ENCODE results near the gene FGA.

FGA gene

DNA sequence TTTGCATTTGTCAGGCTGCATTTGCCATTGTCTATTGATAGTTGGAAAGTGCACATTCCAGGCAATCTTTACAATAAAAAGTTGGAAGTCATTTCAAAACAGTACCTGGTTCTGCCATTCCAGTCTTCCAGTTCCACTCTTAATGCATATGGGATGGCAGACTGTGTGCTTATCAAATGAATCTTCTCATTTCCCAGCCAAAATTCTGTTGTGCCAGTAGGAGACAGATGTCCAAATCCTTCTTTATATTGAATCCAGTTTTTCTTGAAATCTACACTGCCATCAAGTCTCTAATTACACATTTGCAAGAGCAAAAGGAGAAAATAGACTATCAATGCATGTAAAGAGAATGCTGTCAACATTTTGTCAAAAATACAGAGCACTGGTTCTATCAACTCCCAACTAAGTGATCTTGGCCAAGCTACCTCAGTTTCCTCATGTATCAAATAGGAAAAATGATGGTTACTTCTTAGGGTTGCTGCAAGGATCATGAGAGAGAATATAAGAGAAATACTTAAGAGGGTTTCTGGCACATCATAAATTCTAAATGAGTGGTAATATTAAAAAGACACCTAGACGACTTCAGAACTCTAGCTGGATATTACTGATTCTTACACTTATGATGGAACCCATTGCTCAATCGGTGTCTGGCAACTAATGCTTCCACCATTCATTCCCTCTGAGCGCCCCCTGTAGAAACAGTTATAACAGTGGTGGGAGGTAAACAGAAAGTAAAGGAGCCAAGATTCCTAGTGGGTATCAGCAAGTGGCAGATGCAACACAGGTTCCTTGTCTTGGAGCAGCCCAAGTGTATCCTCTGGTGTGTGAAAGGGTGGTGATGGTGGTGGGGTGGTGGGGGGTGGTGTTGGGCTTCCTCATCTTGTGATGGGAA lies 18.1 kb upstream of the FGA start:
- FAIRE-seq = no peak
- no peak for DNase-seq (ENCODE audit: insufficient read length, low spot score)
- TF ChIP-seq, protein P1, sequence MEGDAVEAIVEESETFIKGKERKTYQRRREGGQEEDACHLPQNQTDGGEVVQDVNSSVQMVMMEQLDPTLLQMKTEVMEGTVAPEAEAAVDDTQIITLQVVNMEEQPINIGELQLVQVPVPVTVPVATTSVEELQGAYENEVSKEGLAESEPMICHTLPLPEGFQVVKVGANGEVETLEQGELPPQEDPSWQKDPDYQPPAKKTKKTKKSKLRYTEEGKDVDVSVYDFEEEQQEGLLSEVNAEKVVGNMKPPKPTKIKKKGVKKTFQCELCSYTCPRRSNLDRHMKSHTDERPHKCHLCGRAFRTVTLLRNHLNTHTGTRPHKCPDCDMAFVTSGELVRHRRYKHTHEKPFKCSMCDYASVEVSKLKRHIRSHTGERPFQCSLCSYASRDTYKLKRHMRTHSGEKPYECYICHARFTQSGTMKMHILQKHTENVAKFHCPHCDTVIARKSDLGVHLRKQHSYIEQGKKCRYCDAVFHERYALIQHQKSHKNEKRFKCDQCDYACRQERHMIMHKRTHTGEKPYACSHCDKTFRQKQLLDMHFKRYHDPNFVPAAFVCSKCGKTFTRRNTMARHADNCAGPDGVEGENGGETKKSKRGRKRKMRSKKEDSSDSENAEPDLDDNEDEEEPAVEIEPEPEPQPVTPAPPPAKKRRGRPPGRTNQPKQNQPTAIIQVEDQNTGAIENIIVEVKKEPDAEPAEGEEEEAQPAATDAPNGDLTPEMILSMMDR (IDR thresholded peaks at IDR 0.05; ENCODE audit: insufficient read depth, missing control alignments) = no peak

DNA sequence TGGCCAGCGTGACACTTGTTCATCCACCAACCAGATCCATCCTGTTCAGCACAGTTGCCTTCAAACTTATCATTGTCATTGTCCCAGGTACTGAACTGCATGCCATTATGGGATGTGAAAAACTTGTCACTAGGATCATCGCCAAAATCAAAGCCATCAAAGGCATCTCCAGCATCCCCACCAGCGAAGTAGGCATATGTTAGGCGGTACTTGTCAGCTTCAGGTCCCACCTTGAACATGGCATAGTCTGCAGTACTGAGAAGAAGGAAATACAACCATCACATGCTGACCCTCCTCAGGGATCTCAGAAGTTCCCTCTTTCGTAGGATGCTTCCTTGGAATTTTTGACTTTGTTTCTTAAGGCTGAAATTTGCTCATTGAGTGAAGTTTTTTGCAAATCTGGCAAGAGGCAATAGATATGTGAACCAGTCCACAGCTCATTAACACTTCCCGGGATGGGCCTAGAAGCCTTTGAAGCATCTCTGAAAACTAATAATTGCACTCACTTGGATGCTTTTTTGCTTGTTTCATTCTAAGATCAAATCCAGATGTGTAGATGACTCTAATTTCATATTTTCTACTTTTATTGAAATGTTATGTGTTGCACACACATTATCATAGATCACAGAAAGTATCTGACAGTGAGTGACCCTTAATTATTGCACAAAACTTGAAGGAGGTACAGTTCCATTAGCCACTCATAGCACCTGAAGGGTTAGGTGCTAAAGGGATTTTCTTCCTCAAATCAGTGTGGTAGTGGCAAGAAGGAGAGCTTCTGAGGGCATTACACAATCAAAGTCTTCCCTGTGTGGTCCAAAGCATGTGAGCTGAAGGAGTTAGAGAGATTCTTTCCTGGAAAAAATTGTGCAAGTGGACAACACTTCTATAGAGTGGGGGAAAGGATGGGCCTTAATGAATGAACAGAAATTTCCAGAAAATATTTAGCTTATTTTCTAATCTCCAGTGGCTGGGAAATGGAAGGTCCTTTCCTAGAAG lies 16.5 kb upstream of the FGA start:
- no peak for FAIRE-seq
- TF ChIP-seq, protein P1 (IDR thresholded peaks at IDR 0.05; ENCODE audit: insufficient read depth, missing control alignments) = no peak
- no peak for DNase-seq (ENCODE audit: insufficient read length, low spot score)

DNA sequence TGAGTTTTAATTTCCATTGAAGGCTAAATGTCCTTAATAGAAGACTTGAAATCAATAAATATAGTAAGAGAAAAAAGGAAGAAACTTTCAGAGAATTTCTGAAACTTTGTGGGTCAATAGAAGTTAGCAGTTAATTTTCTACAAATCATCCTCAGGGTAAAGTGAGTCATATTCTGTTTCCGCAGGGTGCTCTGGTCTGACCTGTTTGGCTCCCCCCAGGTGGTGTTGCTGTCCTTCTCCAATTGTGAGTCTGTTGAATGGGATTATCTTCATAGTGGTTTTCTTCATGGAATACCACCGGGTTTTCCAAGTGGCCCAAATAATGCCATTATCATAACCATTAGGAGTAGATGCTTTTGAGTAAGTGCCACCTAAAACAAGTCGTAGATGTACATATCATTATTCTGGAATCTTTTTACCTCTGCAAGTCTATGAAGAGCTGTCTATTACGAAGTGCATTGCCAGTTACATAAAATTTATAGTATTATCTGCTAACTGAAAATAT lies 14.2 kb upstream of the FGA start:
- DNase-seq (ENCODE audit: insufficient read length, low spot score) (no peak), FAIRE-seq (no peak)

GRCh38 chr4:154603033-154603943 lies 12.7 kb upstream of the FGA start:
- DNase-seq (ENCODE audit: insufficient read length, low spot score) (no peak), FAIRE-seq (no peak)
- TF ChIP-seq, protein P1 (IDR thresholded peaks at IDR 0.05; ENCODE audit: insufficient read depth, missing control alignments) = no peak

More for the DNA sequence above, 14.2 kb upstream of the FGA start:
- TF ChIP-seq, protein P1 (IDR thresholded peaks at IDR 0.05; ENCODE audit: insufficient read depth, missing control alignments) = no peak

DNA sequence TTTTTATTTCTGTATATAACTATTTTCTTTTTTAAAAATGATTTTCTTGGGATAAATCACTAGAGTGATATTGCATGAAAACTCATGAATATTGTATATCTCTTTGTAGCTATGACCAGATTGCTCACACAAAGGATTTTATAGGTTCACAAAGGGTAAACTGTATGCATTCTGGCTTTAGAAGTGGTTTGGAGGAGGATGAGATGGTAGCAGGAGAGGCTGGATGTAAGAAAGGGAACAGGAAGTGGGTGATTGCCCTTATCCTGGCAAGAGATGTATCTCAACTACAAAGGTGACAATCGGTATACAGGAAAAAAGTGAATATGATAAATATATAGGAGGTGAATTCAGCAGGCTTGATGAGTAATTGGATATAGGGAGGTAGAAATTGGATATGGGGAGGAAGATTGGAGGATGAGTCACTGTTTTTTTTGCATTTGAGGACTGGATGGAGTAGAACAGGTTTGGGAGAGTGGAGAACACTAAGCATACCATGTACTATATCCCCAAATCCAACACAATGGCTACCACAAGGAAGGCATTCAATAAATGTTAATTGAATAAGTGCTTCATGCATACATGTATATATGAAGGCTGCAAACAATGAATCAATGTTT lies 12.0 kb upstream of the FGA start:
- TF ChIP-seq, protein P1 (IDR thresholded peaks at IDR 0.05; ENCODE audit: insufficient read depth, missing control alignments) = no peak
- FAIRE-seq (no peak), DNase-seq (ENCODE audit: insufficient read length, low spot score) (no peak)
